IPS-18c (cell line): ENCODE data around the gene DOP1B.
"Not testable (repeated sequence)": the region's sequence is repeated elsewhere in the genome, so short reads cannot be mapped to it uniquely, and the experiment has no call there.

ENCODE experiments used
- H3K4me3 ChIP-seq: 2 replicates; pipeline ENCODE4 v1.7.0; 2013; ENCODE audit warnings: low read depth, mild to moderate bottlenecking, low read length, moderate library complexity; ENCODE audit not compliant: insufficient read depth
- H3K9me3 ChIP-seq: one replicate; pipeline ENCODE4 v1.6.1; 2013; ENCODE audit warnings: mild to moderate bottlenecking, low read length, moderate library complexity; ENCODE audit not compliant: control insufficient read depth, insufficient read depth

DOP1B gene

DNA sequence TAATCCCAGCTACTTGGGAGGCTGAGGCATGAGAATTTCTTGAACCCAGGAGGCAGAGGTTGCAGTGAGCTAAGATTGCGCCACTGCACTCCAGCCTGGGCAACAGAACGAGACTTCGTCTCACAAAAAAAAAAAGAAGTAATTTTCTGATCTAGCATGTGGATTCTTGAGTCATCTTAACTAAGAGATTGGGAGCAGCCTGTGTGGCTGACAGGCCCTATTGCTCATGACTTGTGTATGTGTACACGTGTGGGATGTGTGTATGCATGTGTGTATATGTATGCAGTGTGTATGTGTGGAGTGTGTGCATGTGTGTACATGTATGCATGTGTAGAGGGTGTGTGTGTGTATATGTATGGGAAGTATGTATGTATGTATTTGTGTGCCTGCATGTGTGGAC, 29.5 kb downstream of the DOP1B start:
- no peak overlapping the region for H3K4me3 ChIP-seq
- no peaks in the 10 kb centered on the region for H3K9me3 ChIP-seq

DNA sequence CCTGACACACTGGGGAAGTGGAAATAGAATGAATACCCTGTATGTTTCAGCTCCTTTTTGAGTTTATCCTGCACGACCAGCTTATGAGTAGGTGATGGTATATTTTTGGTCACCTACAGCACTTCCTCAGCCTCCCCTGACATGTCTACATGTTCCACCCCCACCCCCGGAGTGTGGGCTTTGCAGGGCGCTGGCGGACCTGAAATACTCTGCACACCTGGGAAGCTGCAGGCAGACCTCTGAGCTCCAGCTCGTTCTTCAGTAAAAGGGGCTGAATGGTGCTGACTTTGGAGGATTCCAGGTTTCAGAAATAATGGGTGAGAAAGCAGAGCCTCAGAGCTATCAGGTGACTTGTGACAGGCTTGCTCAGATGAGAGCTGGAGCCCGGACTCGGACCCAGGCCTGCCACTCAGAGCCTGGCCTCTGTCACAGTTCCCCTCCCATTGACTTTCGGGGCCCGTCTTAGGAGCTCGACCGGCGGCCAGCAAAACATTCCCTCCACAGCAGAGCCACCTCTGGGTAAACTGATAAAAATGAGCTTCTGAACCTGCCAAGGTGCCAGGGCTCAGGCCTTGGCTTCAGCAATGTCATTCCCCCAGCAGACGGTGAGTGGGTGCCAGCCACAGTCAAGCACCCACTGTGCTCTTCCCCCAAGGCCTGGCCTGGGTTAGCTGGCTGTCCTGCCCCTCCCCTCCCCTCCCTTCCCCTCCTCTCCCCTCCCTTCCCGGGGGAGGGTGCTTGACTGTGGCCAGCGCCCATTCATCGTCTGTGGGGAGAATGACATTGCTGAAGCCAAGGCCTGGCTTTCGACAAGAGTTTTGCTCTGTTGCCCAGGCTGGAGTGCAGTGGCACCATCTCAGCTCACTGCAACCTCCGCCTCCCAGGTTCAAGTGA, 30.1 kb downstream of the DOP1B start:
- Histone ChIP-seq H3K4me3 (no peak overlapping the region), H3K9me3 (no peaks in the 10 kb centered on the region)

- Histone ChIP-seq H3K4me3 (no peak overlapping the region), H3K9me3 (no peaks in the 10 kb centered on the region)
Observed at GRCh38 chr21:36188081-36188681, 31.6 kb downstream of the DOP1B start.

DNA sequence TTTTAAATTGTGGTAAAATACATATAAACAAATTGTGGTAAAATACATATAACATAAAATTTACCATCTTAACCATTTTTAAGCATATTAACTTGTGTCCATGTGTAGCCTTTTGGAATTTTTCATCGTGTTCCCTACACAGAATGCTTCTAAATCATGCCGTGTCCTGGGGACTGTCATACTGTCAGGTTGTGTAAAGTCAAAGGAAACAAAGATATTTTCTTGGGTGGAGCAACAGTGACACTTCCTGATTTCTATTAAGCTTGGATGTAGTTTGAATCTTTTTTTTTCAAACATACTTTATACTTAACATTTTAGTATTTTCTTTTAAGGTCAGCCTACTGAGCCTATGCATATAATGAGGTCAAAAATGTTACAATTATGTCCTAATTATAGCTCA, 32.3 kb downstream of the DOP1B start:
- Histone ChIP-seq H3K4me3 (no peak overlapping the region), H3K9me3 (no peaks in the 10 kb centered on the region)

DNA sequence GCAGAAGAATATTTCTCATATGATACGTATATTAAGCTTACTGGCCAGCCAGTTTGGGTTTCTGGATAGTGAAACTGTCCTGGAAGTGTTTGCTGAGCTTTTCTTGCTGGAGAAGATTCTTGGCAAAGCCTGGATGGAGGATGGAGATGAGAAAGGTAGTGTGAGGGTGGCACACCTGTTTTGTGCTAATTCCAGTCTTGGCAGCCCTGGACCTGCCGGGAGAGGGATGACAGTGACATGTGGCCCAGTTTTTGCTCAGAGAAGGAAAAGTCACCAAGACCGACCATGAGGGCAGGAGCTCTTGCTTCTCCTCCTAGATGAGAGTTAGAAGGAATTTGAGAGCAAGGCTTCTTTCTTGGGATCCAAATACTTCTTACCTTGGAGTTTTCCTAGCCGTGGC, 34.1 kb downstream of the DOP1B start:
- Histone ChIP-seq H3K4me3 (no peak overlapping the region), H3K9me3 (no peaks in the 10 kb centered on the region)

DNA sequence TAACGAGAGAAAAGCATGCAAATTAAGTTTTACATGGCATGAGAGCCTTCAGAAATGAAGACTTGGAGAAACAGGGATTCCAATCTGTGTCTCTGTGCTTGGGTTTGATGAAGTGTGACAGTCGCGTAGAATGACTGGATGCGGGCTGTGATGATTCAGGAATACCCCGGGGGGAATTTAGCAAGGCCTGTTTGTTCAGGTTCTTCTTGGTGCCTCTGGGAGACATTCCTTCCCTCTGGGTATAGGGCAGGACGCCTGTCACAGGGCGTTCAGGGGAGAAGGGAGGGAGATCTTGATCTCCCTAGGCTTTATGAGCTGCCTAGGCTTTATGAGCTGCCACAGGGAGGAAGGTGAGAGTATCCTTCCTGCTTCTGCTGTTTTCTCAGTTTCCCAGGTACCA, 36.6 kb downstream of the DOP1B start:
- no peak overlapping the region for H3K4me3 ChIP-seq
- no peaks in the 10 kb centered on the region for H3K9me3 ChIP-seq

DNA sequence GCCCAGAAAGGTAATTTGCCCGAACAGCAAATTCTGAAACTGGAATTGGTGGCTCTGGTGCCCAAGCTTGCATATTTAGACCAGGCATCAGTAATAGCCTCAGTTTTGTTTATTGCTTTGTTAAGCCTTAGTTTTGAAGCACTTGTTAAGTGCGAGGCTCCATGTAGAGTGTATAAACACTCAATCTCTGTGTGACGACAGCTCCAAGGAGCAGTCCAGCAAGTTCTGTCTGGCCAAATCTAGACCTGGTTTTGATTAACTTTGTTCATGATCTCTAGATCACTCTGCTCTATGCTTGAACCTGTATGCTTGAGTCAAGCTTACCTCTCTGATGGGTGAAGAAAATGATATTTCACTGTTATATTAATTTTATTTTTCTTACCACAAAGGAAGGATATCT, 37.4 kb downstream of the DOP1B start:
- Histone ChIP-seq H3K4me3 (no peak overlapping the region), H3K9me3 (no peaks in the 10 kb centered on the region)

- Histone ChIP-seq H3K9me3 (no peaks in the 10 kb centered on the region), H3K4me3 (no peak overlapping the region)
Observed at GRCh38 chr21:36195613-36196012, 39.0 kb downstream of the DOP1B start.

GRCh38 chr21:36199021-36199420, 42.4 kb downstream of the DOP1B start:
- H3K4me3 ChIP-seq, result no peak overlapping the region

GRCh38 chr21:36199575-36199974, 43.0 kb downstream of the DOP1B start:
- not testable (repeated sequence) for H3K4me3 ChIP-seq, H3K9me3 ChIP-seq

More at GRCh38 chr21:36199021-36199420, 42.4 kb downstream of the DOP1B start:
- no peaks in the 10 kb centered on the region for H3K9me3 ChIP-seq

DNA sequence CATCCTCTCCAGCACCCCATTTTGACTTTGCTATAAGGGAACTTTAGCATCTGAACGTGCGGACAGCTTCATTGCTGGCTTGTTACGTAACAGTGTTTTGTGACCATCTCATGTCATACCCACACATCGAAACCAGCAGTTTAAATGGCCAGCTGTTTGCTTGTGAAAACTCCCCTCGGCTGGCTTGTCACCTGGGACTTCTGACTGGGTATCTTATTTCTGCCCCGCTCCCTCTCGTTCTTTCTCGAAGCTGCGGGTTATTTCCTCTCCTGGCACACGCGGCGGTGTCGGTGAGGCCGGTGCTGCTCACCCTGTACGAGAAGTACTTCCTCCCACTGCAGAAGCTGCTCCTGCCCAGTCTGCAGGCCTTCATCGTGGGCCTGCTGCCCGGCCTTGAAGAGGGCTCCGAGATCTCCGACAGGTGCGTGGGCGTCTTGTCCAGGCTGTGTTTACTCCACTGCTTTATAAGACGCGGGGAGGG, 43.5 kb downstream of the DOP1B start:
- H3K9me3 ChIP-seq, result no peaks in the 10 kb centered on the region
- no peak overlapping the region for H3K4me3 ChIP-seq

- Histone ChIP-seq H3K4me3 (no peak overlapping the region), H3K9me3 (no peaks in the 10 kb centered on the region)
Observed at GRCh38 chr21:36202726-36203602, 46.3 kb downstream of the DOP1B start.

GRCh38 chr21:36203603-36203889, 46.9 kb downstream of the DOP1B start:
- Histone ChIP-seq H3K4me3 (no peak overlapping the region), H3K9me3 (no peaks in the 10 kb centered on the region)

DNA sequence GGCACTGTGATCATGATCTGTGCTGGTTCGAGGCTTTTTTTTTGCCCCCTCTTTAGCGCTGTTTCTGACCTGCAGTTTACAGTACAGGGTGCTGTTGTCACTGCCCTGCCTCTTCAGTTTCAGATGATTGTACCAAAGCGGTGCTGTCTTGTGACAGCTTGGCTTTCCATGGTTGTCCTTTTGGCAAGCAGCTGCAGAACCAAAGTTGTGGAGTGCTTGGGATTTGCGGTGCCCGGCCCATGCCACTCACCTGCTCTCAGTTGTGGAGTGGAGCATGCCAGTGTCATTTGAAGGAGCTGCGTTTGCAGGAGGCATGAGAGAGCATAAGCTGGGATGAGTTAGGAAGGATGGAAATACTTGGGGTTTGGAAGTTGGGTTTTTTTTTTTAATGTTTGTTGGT, 48.4 kb downstream of the DOP1B start:
- Histone ChIP-seq H3K4me3 (no peak overlapping the region), H3K9me3 (no peaks in the 10 kb centered on the region)

DNA sequence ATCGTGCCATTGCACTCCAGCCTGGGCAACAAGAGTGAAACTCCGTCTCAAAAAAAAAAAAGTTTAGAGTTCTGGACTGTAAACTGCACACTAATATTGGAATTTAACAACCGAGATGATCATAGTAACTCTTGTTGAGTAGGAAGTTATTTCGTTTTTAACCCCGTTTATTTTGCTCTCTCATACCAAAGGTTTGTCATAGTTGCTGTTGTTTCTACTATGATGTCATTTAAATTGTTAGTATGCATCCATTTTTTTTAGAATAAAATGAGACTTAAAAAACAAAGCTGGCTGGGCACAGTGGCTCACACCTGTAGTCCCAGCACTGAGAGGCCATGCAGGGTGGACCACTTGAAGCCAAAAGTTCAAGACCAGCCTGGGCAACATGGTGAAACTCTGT, 49.3 kb downstream of the DOP1B start:
- H3K9me3 ChIP-seq, result no peaks in the 10 kb centered on the region

More for the DNA sequence above, 49.3 kb downstream of the DOP1B start:
- H3K4me3 ChIP-seq, result no peak overlapping the region
